ENCODE data around the gene FAHD1. TPM values are rescaled to one million over a fixed set of nuclear protein-coding genes. Genes with fewer than 3 reads are reported as not detected.

Gene FAHD1
- total RNA-seq, 1 donor from 2014 or later = 53.5 TPM

GRCh38 chr16:1807626-1808025 lies 19.4 kb upstream of the FAHD1 start:
- Histone ChIP-seq H3K36me3 (peaks cover 0 to 14% of the 10 kb centered on the region in 2 donors), H3K9me3 (no peaks in the 10 kb centered on the region), H3K4me3 (no peak overlapping the region), H3K4me1 (no peaks in the 10 kb centered on the region), H3K27ac (no peak overlapping the region), H3K27me3 (no peaks in the 10 kb centered on the region)
- no peak for DNase-seq (ENCODE audit: extremely low spot score in 2 of 2)
- intact Hi-C loops (cut with DNase I) = no loop called here
- TF ChIP-seq POLR2A (IDR thresholded peaks at IDR 0.05) (no peak), POLR2AphosphoS5 (IDR thresholded peaks at IDR 0.05; ENCODE audit: insufficient read depth in 1 of 2, low read depth in 1 of 2) (no peak), CTCF (IDR thresholded peaks at IDR 0.05) (no peak)

GRCh38 chr16:1808691-1809090 lies 18.3 kb upstream of the FAHD1 start:
- Histone ChIP-seq H3K4me3 (no peak overlapping the region), H3K36me3 (peaks cover 0 to 19% of the 10 kb centered on the region in 2 donors), H3K4me1 (no peaks in the 10 kb centered on the region), H3K27me3 (no peaks in the 10 kb centered on the region), H3K27ac (no peak overlapping the region), H3K9me3 (no peaks in the 10 kb centered on the region)
- intact Hi-C loops (cut with DNase I) = no loop called here
- no peak for TF ChIP-seq POLR2AphosphoS5 (IDR thresholded peaks at IDR 0.05; ENCODE audit: insufficient read depth in 1 of 2, low read depth in 1 of 2)
- no peak for TF ChIP-seq POLR2A (IDR thresholded peaks at IDR 0.05)
- no peak for TF ChIP-seq CTCF (IDR thresholded peaks at IDR 0.05)
- DNase-seq (ENCODE audit: extremely low spot score in 2 of 2) = no peak

GRCh38 chr16:1809281-1809801 lies 17.7 kb upstream of the FAHD1 start:
- Histone ChIP-seq H3K27me3 (no peaks in the 10 kb centered on the region), H3K27ac (no peak overlapping the region), H3K4me3 (no peak overlapping the region), H3K36me3 (peaks cover 0 to 22% of the 10 kb centered on the region in 2 donors), H3K9me3 (no peaks in the 10 kb centered on the region), H3K4me1 (no peaks in the 10 kb centered on the region)
- DNase-seq (ENCODE audit: extremely low spot score in 2 of 2) = no peak
- intact Hi-C loops (cut with DNase I) = no loop called here
- TF ChIP-seq CTCF (IDR thresholded peaks at IDR 0.05) (no peak), POLR2AphosphoS5 (IDR thresholded peaks at IDR 0.05; ENCODE audit: insufficient read depth in 1 of 2, low read depth in 1 of 2) (no peak), POLR2A (IDR thresholded peaks at IDR 0.05) (no peak)

GRCh38 chr16:1810106-1810505 lies 16.9 kb upstream of the FAHD1 start:
- intact Hi-C loops (cut with DNase I) = no loop called here
- no peaks in the 10 kb centered on the region for H3K9me3 ChIP-seq
- H3K4me3 ChIP-seq = no peak overlapping the region
- no peak for DNase-seq (ENCODE audit: extremely low spot score in 2 of 2)
- no peak overlapping the region for H3K27ac ChIP-seq
- no peaks in the 10 kb centered on the region for H3K4me1 ChIP-seq
- H3K36me3 ChIP-seq = peaks cover 0 to 22% of the 10 kb centered on the region in 2 donors
- H3K27me3 ChIP-seq = no peaks in the 10 kb centered on the region
- TF ChIP-seq POLR2AphosphoS5 (IDR thresholded peaks at IDR 0.05; ENCODE audit: insufficient read depth in 1 of 2, low read depth in 1 of 2) = no peak
- TF ChIP-seq CTCF (IDR thresholded peaks at IDR 0.05) = no peak
- no peak for TF ChIP-seq POLR2A (IDR thresholded peaks at IDR 0.05)

- peaks cover 0 to 24% of the 10 kb centered on the region in 2 donors for H3K36me3 ChIP-seq
Observed at GRCh38 chr16:1810536-1810935, 16.5 kb upstream of the FAHD1 start.

More at GRCh38 chr16:1810536-1810935, 16.5 kb upstream of the FAHD1 start:
- Histone ChIP-seq H3K4me3 (no peak overlapping the region), H3K27ac (no peak overlapping the region), H3K4me1 (no peaks in the 10 kb centered on the region), H3K9me3 (no peaks in the 10 kb centered on the region), H3K27me3 (no peaks in the 10 kb centered on the region)
- DNase-seq (ENCODE audit: extremely low spot score in 2 of 2) = no peak
- TF ChIP-seq CTCF (IDR thresholded peaks at IDR 0.05) = no peak
- TF ChIP-seq POLR2A (IDR thresholded peaks at IDR 0.05) = no peak
- TF ChIP-seq POLR2AphosphoS5 (IDR thresholded peaks at IDR 0.05; ENCODE audit: insufficient read depth in 1 of 2, low read depth in 1 of 2) = no peak
- intact Hi-C loops (cut with DNase I) = no loop called here
